ENCODE data around the gene SYCP2L.
"Not testable (repeated sequence)": the region's sequence is repeated elsewhere in the genome, so short reads cannot be mapped to it uniquely, and the experiment has no call there.

SYCP2L gene

DNA sequence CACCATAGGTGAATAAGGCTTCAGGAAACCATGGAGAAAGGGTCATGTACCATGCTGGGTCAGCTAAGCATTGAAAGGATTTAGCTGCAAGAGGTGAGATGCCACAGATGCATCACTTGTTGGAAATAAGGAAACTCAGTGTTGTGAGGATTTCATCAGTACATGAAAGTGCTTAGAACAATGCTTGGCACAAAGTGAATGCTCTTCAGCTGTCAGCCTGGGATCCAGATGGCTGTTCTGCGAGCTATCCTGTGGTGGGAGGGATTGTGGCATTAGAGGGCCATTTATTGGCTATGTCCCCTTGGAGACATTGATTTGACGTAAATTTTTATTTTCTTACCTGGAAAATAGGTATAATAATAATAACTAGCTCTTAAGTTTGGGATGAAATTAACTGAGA is 104.3 kb downstream of the SYCP2L start:
- H3K27me3 ChIP-seq (ENCODE audit: insufficient read depth, low read depth, severe bottlenecking) = no peaks in the 10 kb centered on the region
- DNase-seq = no peak
- no peak overlapping the region for H3K27ac ChIP-seq
- peaks cover 2% of the 10 kb centered on the region for H3K9me3 ChIP-seq (ENCODE audit: severe bottlenecking)
- H3K4me3 ChIP-seq (ENCODE audit: low read depth, low read length) = no peak overlapping the region
- H3K36me3 ChIP-seq = peaks cover 60% of the 10 kb centered on the region
- TF ChIP-seq, protein P1, sequence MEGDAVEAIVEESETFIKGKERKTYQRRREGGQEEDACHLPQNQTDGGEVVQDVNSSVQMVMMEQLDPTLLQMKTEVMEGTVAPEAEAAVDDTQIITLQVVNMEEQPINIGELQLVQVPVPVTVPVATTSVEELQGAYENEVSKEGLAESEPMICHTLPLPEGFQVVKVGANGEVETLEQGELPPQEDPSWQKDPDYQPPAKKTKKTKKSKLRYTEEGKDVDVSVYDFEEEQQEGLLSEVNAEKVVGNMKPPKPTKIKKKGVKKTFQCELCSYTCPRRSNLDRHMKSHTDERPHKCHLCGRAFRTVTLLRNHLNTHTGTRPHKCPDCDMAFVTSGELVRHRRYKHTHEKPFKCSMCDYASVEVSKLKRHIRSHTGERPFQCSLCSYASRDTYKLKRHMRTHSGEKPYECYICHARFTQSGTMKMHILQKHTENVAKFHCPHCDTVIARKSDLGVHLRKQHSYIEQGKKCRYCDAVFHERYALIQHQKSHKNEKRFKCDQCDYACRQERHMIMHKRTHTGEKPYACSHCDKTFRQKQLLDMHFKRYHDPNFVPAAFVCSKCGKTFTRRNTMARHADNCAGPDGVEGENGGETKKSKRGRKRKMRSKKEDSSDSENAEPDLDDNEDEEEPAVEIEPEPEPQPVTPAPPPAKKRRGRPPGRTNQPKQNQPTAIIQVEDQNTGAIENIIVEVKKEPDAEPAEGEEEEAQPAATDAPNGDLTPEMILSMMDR (IDR thresholded peaks at IDR 0.05; ENCODE audit: low read depth, low read length) = no peak

GRCh38 chr6:10993896-10994295 is 107.0 kb downstream of the SYCP2L start:
- no peak for DNase-seq
- peaks cover 64% of the 10 kb centered on the region for H3K36me3 ChIP-seq
- no peaks in the 10 kb centered on the region for H3K9me3 ChIP-seq (ENCODE audit: severe bottlenecking)
- no peaks in the 10 kb centered on the region for H3K27me3 ChIP-seq (ENCODE audit: insufficient read depth, low read depth, severe bottlenecking)
- H3K27ac ChIP-seq = no peak overlapping the region
- TF ChIP-seq, protein P1 (IDR thresholded peaks at IDR 0.05; ENCODE audit: low read depth, low read length) = no peak
- H3K4me3 ChIP-seq (ENCODE audit: low read depth, low read length) = no peak overlapping the region

- Histone ChIP-seq H3K27me3 (ENCODE audit: insufficient read depth, low read depth, severe bottlenecking) (no peaks in the 10 kb centered on the region), H3K9me3 (ENCODE audit: severe bottlenecking) (no peaks in the 10 kb centered on the region), H3K4me3 (ENCODE audit: low read depth, low read length) (no peak overlapping the region), H3K36me3 (peaks cover 64% of the 10 kb centered on the region), H3K27ac (no peak overlapping the region)
- no peak for DNase-seq
- TF ChIP-seq, protein P1 (IDR thresholded peaks at IDR 0.05; ENCODE audit: low read depth, low read length) = no peak
These were observed 108.4 kb downstream of the SYCP2L start for GRCh38 chr6:10995114-10995707.

DNA sequence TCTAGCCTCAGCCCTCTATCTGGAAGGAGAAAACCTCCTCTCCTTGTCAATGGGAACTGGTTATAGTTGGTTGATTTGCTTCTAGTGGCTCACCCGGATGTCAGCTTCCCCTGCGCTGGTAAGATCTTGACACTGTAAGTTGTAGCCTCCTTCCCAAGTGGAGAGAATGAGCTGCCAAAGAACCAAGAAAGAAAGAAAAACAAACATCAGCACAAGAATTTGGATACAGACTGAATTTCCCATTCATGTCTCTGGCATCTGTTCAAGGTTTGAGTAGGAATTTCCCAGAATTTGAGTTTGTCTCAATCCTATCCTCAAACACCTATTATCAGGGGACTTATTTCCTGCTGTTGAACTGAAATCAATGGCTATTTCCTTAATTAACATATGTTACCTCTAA is 113.1 kb downstream of the SYCP2L start:
- H3K27me3 ChIP-seq (ENCODE audit: insufficient read depth, low read depth, severe bottlenecking) = no peaks in the 10 kb centered on the region
- H3K27ac ChIP-seq = no peak overlapping the region
- H3K9me3 ChIP-seq (ENCODE audit: severe bottlenecking) = no peaks in the 10 kb centered on the region
- TF ChIP-seq, protein P1 (IDR thresholded peaks at IDR 0.05; ENCODE audit: low read depth, low read length) = no peak
- H3K4me3 ChIP-seq (ENCODE audit: low read depth, low read length) = no peak overlapping the region
- peaks cover 91% of the 10 kb centered on the region for H3K36me3 ChIP-seq
- DNase-seq = no peak

DNA sequence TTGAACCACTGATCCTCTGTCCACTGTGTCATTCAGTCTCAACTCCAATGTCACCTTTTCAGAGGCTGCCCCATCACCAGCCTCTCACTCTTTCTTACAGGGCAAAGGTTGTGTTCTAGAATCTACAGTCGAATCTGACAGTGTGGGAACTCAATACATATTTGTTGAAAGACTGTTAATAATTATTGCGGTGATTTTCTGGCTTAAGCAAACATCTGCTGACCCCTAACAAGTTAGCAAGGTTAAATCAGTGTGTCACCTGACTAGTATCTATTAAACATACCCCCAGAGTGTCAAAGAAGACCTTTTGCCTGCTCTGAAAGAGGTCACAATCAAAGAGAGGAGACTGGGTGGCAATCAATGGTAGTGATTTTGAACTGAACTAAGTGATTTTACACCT is 115.3 kb downstream of the SYCP2L start:
- H3K36me3 ChIP-seq = peaks cover 97% of the 10 kb centered on the region
- H3K27me3 ChIP-seq (ENCODE audit: insufficient read depth, low read depth, severe bottlenecking) = no peaks in the 10 kb centered on the region
- H3K27ac ChIP-seq = no peak overlapping the region
- DNase-seq = no peak
- H3K9me3 ChIP-seq (ENCODE audit: severe bottlenecking) = no peaks in the 10 kb centered on the region
- TF ChIP-seq, protein P1 (IDR thresholded peaks at IDR 0.05; ENCODE audit: low read depth, low read length) = no peak
- H3K4me3 ChIP-seq (ENCODE audit: low read depth, low read length) = no peak overlapping the region

DNA sequence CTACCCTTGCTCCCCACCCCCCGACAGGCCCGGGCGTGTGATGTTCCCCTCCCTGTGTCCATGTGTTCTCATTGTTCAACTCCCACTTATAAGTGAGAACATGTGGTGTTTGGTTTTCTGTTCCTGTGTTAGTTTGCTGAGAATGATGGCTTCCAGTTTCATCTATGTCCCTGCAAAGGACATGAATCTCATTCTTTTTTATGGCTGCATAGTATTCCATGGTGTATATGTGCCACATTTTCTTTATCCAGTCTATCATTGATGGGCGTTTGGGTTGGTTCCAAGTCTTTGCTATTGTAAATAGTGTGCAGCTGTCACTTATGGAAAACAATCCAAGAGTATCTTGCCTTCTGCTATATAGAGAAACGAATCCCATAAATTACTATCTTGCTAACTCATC is 116.4 kb downstream of the SYCP2L start:
- H3K4me3 ChIP-seq (ENCODE audit: low read depth, low read length); H3K27ac ChIP-seq; DNase-seq; H3K27me3 ChIP-seq (ENCODE audit: insufficient read depth, low read depth, severe bottlenecking); H3K9me3 ChIP-seq (ENCODE audit: severe bottlenecking): not testable (repeated sequence)
- H3K36me3 ChIP-seq = peaks cover 97% of the 10 kb centered on the region

Data from WERI-Rb-1 (cell line).